HCT116 (cell line): ENCODE measurements around the gene HELT. TPM values are rescaled to one million over a fixed set of nuclear protein-coding genes. Genes with fewer than 3 reads are reported as not detected.
"Not testable (repeated sequence)": the region's sequence is repeated elsewhere in the genome, so short reads cannot be mapped to it uniquely, and the experiment has no call there.

Source experiments
- ATAC-seq: fragments of 200-7000 bp; cut with Tn5 transposase; 2 replicates; pipeline ENCODE4 v1.9.1; 2020; ENCODE audit warnings: mild to moderate bottlenecking, moderate library complexity
- BruUV-seq: library from RNA; stranded (reverse); fragments of 400-500 nt; replicated peaks from 2 replicates; lab custom pipeline; 2021; lab: Mats Ljungman, UMichigan
- CTCF ChIA-PET: fragments of 300-600 bp; sonication (Branson Sonifier 250); formaldehyde crosslinking; loops from one replicate; lab custom pipeline; 2021; ENCODE audit warnings: antibody characterized with exemption; lab: Charles Lee
- POLR2A ChIA-PET: fragments of 300-600, 350-600 bp; sonication (Branson Sonifier 250); formaldehyde crosslinking; loops from one replicate; lab custom pipeline; 2021; ENCODE audit warnings: antibody characterized with exemption; lab: Charles Lee
- RAD21 ChIA-PET, 2 experiments: fragments of 300-600 bp; sonication (Branson Sonifier 250); formaldehyde crosslinking; loops; one replicate each; lab custom pipeline; 2023; ENCODE audit warnings: low total read pairs in 2 of 2; ENCODE audit not compliant: uncharacterized antibody in 2 of 2, unreplicated experiment in 2 of 2, low non-redundant PET in 1 of 2; lab: Charles Lee
- DNase-seq: peaks from one replicate; pipeline ENCODE4 v3.0.0-alpha.2; 2010; ENCODE audit warnings: low read depth, low spot score
- H2AFZ ChIP-seq: fragments of 200-600 bp; shearing (Covaris generic), sonication (generic); 2 replicates; pipeline ENCODE4 v1.6.1; 2017; ENCODE audit warnings: low read depth, mixed run types, mixed read lengths, antibody characterized with exemption, low read length; ENCODE audit not compliant: poor library complexity, severe bottlenecking
- H3K27ac ChIP-seq: 2 replicates; pipeline ENCODE4 v1.5.1; 2012; ENCODE audit warnings: low read depth, low read length
- H3K27me3 ChIP-seq: fragments of 200-600 bp; sonication (generic); 2 replicates; pipeline ENCODE4 v1.6.1; 2016; ENCODE audit warnings: mixed run types, low read length, mixed read lengths; ENCODE audit not compliant: insufficient read depth
- H3K36me3 ChIP-seq, 2 experiments: fragments of 200-500 bp in 1 of 2; fragments of 200-600 bp in 1 of 2; sonication (Bioruptor generic) in 1 of 2; sonication (generic) in 1 of 2; 2 replicates each; pipeline versions ENCODE4 v1.5.1 to v1.6.1; 2014 to 2016; ENCODE audit warnings: low read length in 2 of 2, inconsistent platforms in 1 of 2, mixed read lengths in 1 of 2, mixed run types in 1 of 2; ENCODE audit not compliant: insufficient read depth in 2 of 2, control insufficient read depth in 1 of 2
- H3K4me1 ChIP-seq, 2 experiments: fragments of 200-600 bp in 1 of 2; sonication (generic) in 1 of 2; 2 replicates each; pipeline versions ENCODE4 v1.5.1 to v1.6.1; 2012 to 2017; ENCODE audit warnings: low read length in 2 of 2, inconsistent platforms in 1 of 2, mild to moderate bottlenecking in 1 of 2, mixed read lengths in 1 of 2, mixed run types in 1 of 2, moderate library complexity in 1 of 2; ENCODE audit not compliant: insufficient read depth in 2 of 2, control insufficient read depth in 1 of 2
- H3K4me2 ChIP-seq: fragments of 200-600 bp; sonication (generic); 2 replicates; pipeline ENCODE4 v1.6.1; 2017; ENCODE audit warnings: mixed run types, low read length, mixed read lengths
- H3K4me3 ChIP-seq, 2 experiments: fragments of 200-600 bp in 1 of 2; sonication (generic) in 1 of 2; replicated peaks in 1 of 2; 2 replicates each; pipeline ENCODE4 v1.5.1; 2011 to 2016; ENCODE audit warnings: low read length in 2 of 2, control low read depth in 1 of 2, low read depth in 1 of 2, mild to moderate bottlenecking in 1 of 2, mixed read lengths in 1 of 2, mixed run types in 1 of 2
- H3K79me2 ChIP-seq: fragments of 200-600 bp; sonication (generic); 2 replicates; pipeline ENCODE4 v1.6.1; 2017; ENCODE audit warnings: mild to moderate bottlenecking, mixed run types, low read length, moderate library complexity, mixed read lengths; ENCODE audit not compliant: insufficient read depth
- H3K9ac ChIP-seq: fragments of 200-600 bp; sonication (generic); 2 replicates; pipeline ENCODE4 v1.6.1; 2016; ENCODE audit warnings: low read length, mixed read lengths
- H3K9me2 ChIP-seq: fragments of 200-600 bp; sonication (generic), shearing (Covaris generic); 2 replicates; pipeline ENCODE4 v1.6.1; 2017; ENCODE audit warnings: mixed run types, mild to moderate bottlenecking, moderate library complexity; ENCODE audit not compliant: insufficient read depth
- H3K9me3 ChIP-seq, 2 experiments: fragments of 200-500 bp in 1 of 2; fragments of 200-600 bp in 1 of 2; sonication (Bioruptor generic) in 1 of 2; sonication (generic) in 1 of 2; 2 replicates each; pipeline ENCODE4 v1.6.1; 2014 to 2017; ENCODE audit warnings: low read length in 2 of 2, mixed read lengths in 2 of 2, inconsistent platforms in 1 of 2, low read depth in 1 of 2, mild to moderate bottlenecking in 1 of 2, mixed run types in 1 of 2, moderate library complexity in 1 of 2; ENCODE audit not compliant: control insufficient read depth in 1 of 2, insufficient read depth in 1 of 2
- H4K20me1 ChIP-seq: fragments of 200-600 bp; sonication (generic), shearing (Covaris generic); 2 replicates; pipeline ENCODE4 v1.6.1; 2017; ENCODE audit warnings: mixed run types, mild to moderate bottlenecking, moderate library complexity; ENCODE audit not compliant: insufficient read depth
- EZH2 ChIP-seq: fragments of 200-600 bp; sonication (generic); IDR thresholded peaks from 2 replicates; pipeline ENCODE4 v1.6.1; 2017; ENCODE audit warnings: antibody characterized with exemption, mixed run types
- POLR2AphosphoS5 ChIP-seq: IDR thresholded peaks from 2 replicates; pipeline ENCODE4 v1.6.1; 2011; ENCODE audit warnings: mild to moderate bottlenecking, low read depth, low read length, moderate library complexity
- SIN3A ChIP-seq: IDR thresholded peaks from 2 replicates; pipeline ENCODE4 v1.6.1; 2012; ENCODE audit warnings: low read depth
- SRF ChIP-seq: IDR thresholded peaks from 2 replicates; pipeline ENCODE4 v1.6.1; 2012; ENCODE audit warnings: low read depth
- YY1 ChIP-seq: IDR thresholded peaks from 2 replicates; pipeline ENCODE4 v1.6.1; 2011; ENCODE audit warnings: low read length, low read depth, moderate library complexity, mild to moderate bottlenecking; ENCODE audit not compliant: insufficient replicate concordance; ENCODE audit errors: extremely low read depth
- intact Hi-C: fragments of 100-400 bp; cut with micrococcal nuclease; formaldehyde crosslinking; loops from 2 replicates; pipeline ENCODE4 v1.10.0; 2022
- total RNA-seq: library from RNA; stranded (reverse); gene quantifications from one replicate; pipeline ENCODE4 v1.2.1, GENCODE V29; 2021; ENCODE audit not compliant: unreplicated experiment
- TF ChIP-seq, protein P1 (sequence below): IDR thresholded peaks from 2 replicates; pipeline ENCODE4 v1.6.1; 2011; ENCODE audit warnings: mild to moderate bottlenecking, low read length, moderate library complexity; ENCODE audit not compliant: insufficient replicate concordance; ENCODE audit errors: extremely low read depth
- TF ChIP-seq, protein P2 (sequence below): IDR thresholded peaks from 2 replicates; pipeline ENCODE4 v1.6.1; 2012; ENCODE audit warnings: low read depth

HELT gene
- total RNA-seq, 1 experiment from 2014 or later: not detected

- H3K4me1 ChIP-seq, RAD21 ChIA-PET, H3K9me3 ChIP-seq, H3K27ac ChIP-seq, H3K4me2 ChIP-seq, BruUV-seq, H3K9ac ChIP-seq, DNase-seq, H3K36me3 ChIP-seq, H4K20me1 ChIP-seq, H3K79me2 ChIP-seq, intact Hi-C loops, POLR2A ChIA-PET, H2AFZ ChIP-seq, H3K4me3 ChIP-seq, CTCF ChIA-PET, ATAC-seq, H3K9me2 ChIP-seq: not testable (repeated sequence)
- H3K27me3 ChIP-seq: peaks cover 12% of the 10 kb centered on the region
Observed at GRCh38 chr4:184990131-184990530, 28.2 kb upstream of the HELT start.

- no TSS peak for BruUV-seq
- RAD21 ChIA-PET: no interaction called here
- H3K9ac ChIP-seq: no peak overlapping the region
- H4K20me1 ChIP-seq: no peaks in the 10 kb centered on the region
- no peaks in the 10 kb centered on the region for H3K9me3 ChIP-seq
- H3K4me3 ChIP-seq: no peak overlapping the region
- no peaks in the 10 kb centered on the region for H3K79me2 ChIP-seq
- CTCF ChIA-PET: no interaction called here
- H3K9me2 ChIP-seq: no peaks in the 10 kb centered on the region
- POLR2A ChIA-PET: no interaction called here
- no peak overlapping the region for H2AFZ ChIP-seq
- no peaks in the 10 kb centered on the region; a peak in 1 of 4 replicates for H3K4me1 ChIP-seq
- ATAC-seq: no peak
- H3K4me2 ChIP-seq: no peak overlapping the region
- no peak overlapping the region for H3K27ac ChIP-seq
- H3K36me3 ChIP-seq: no peaks in the 10 kb centered on the region
- H3K27me3 ChIP-seq: peaks cover 12% of the 10 kb centered on the region
- no peak for DNase-seq
- TF ChIP-seq EZH2 (no peak), SRF (no peak), YY1 (no peak), POLR2AphosphoS5 (no peak), SIN3A (no peak)
- TF ChIP-seq, protein P1, sequence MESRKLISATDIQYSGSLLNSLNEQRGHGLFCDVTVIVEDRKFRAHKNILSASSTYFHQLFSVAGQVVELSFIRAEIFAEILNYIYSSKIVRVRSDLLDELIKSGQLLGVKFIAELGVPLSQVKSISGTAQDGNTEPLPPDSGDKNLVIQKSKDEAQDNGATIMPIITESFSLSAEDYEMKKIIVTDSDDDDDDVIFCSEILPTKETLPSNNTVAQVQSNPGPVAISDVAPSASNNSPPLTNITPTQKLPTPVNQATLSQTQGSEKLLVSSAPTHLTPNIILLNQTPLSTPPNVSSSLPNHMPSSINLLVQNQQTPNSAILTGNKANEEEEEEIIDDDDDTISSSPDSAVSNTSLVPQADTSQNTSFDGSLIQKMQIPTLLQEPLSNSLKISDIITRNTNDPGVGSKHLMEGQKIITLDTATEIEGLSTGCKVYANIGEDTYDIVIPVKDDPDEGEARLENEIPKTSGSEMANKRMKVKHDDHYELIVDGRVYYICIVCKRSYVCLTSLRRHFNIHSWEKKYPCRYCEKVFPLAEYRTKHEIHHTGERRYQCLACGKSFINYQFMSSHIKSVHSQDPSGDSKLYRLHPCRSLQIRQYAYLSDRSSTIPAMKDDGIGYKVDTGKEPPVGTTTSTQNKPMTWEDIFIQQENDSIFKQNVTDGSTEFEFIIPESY: no peak
- TF ChIP-seq, protein P2, sequence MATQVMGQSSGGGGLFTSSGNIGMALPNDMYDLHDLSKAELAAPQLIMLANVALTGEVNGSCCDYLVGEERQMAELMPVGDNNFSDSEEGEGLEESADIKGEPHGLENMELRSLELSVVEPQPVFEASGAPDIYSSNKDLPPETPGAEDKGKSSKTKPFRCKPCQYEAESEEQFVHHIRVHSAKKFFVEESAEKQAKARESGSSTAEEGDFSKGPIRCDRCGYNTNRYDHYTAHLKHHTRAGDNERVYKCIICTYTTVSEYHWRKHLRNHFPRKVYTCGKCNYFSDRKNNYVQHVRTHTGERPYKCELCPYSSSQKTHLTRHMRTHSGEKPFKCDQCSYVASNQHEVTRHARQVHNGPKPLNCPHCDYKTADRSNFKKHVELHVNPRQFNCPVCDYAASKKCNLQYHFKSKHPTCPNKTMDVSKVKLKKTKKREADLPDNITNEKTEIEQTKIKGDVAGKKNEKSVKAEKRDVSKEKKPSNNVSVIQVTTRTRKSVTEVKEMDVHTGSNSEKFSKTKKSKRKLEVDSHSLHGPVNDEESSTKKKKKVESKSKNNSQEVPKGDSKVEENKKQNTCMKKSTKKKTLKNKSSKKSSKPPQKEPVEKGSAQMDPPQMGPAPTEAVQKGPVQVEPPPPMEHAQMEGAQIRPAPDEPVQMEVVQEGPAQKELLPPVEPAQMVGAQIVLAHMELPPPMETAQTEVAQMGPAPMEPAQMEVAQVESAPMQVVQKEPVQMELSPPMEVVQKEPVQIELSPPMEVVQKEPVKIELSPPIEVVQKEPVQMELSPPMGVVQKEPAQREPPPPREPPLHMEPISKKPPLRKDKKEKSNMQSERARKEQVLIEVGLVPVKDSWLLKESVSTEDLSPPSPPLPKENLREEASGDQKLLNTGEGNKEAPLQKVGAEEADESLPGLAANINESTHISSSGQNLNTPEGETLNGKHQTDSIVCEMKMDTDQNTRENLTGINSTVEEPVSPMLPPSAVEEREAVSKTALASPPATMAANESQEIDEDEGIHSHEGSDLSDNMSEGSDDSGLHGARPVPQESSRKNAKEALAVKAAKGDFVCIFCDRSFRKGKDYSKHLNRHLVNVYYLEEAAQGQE: no peak
- TF ChIP-seq, all 23 proteins: peak for 0
- intact Hi-C loops: no loop called here
Observed at GRCh38 chr4:184991860-184992259, 26.4 kb upstream of the HELT start.
